Adrenal gland (tissue), 12 donors: ENCODE measurements around the gene FOCAD. TPM values are rescaled to one million over a fixed set of nuclear protein-coding genes. Genes with fewer than 3 reads are reported as not detected.

Experiments
- DNase-seq, 7 donors: peaks; one replicate each; pipeline ENCODE4 v3.0.0-alpha.2; 2019 to 2020
- H3K27ac ChIP-seq, 5 donors: fragments of 200-600 bp; sonication (generic) in 4 of 5; 1 replicate in 3 of 5; 2 replicates in 2 of 5; pipeline versions ENCODE4 v1.5.1 to v1.8.0; 2016 to 2020; ENCODE audit warnings: mild to moderate bottlenecking in 1 of 5
- H3K27me3 ChIP-seq: fragments of 200-600 bp; 2 replicates; pipeline ENCODE4 v1.8.0; 2021
- H3K36me3 ChIP-seq, 2 donors: fragments of 200-600 bp; replicated peaks in 1 of 2; 1 replicate in 1 of 2; 2 replicates in 1 of 2; pipeline versions ENCODE4 v1.5.1 to v1.8.0; 2018 to 2022
- H3K4me1 ChIP-seq, 2 donors: fragments of 200-600 bp; replicated peaks in 1 of 2; 1 replicate in 1 of 2; 2 replicates in 1 of 2; pipeline versions ENCODE4 v1.5.1 to v1.8.0; 2018 to 2021
- H3K4me3 ChIP-seq, 4 donors: fragments of 200-600 bp; sonication (generic) in 3 of 4; one replicate each; pipeline ENCODE4 v1.5.1; 2016 to 2018
- H3K9me3 ChIP-seq, 3 donors: fragments of 200-600 bp; sonication (generic) in 1 of 3; replicated peaks in 1 of 3; 1 replicate in 2 of 3; 2 replicates in 1 of 3; pipeline versions ENCODE4 v1.5.1 to v1.8.0; 2016 to 2021
- POLR2A ChIP-seq, 2 donors: fragments of 450-650 bp; IDR thresholded peaks; one replicate each; pipeline ENCODE4 v1.6.1; 2017; ENCODE audit warnings: antibody characterized with exemption in 2 of 2, mild to moderate bottlenecking in 2 of 2, moderate library complexity in 1 of 2
- whole genome bisulfite sequencing, 4 donors: extraction: QIAGEN DNeasy Blood & Tissue Kit in 2 of 4; methylation state at CpG; one replicate each; pipeline versions ENCODE4 v1.1.5 to v1.1.7; 2013 to 2017; 5-methylcytosine and 5-hydroxymethylcytosine counted together
- intact Hi-C, 2 donors: fragments of 100-400 bp; cut with DNase I; formaldehyde crosslinking; loops; one replicate each; pipeline versions ENCODE4 v1.14.1 to v1.15.0; 2022 to 2023
- polyA plus RNA-seq, 3 donors: library from polyadenylated mRNA; stranded (reverse); fragments of 200-250 nt in 2 of 3; fragments of 350-450 nt in 1 of 3; fragmentation: Illumina TruSeq in 1 of 3; extraction: RNeasy Lipid Tissue Mini Kit (QIAGEN cat#74804) in 1 of 3; gene quantifications; one replicate each; pipeline ENCODE4 v1.2.3, GENCODE V29; 2013 to 2014
- total RNA-seq, 9 donors: library from RNA; depleted of rRNA in 4 of 9; stranded (reverse); fragments of >200 nt in 4 of 9; fragments of 120-200 nt in 1 of 9; fragmentation: NEBNext Ultra II Directional in 1 of 9; extraction: Animal tissue kit (Norgen Biotek cat#: 25700) in 1 of 9; gene quantifications; one replicate each; pipeline versions ENCODE4 v1.1.0 to v1.2.4, GENCODE V29; 2013 to 2023
- TF ChIP-seq, protein P1 (sequence below), 6 experiments: fragments of 450-650 bp in 4 of 6; fragments of 200-600 bp in 2 of 6; sonication (generic) in 1 of 6; IDR thresholded peaks; 1 replicate in 5 of 6; 2 replicates in 1 of 6; pipeline versions ENCODE4 v1.5.1 to v1.8.0; 2016 to 2021; ENCODE audit warnings: antibody characterized with exemption in 6 of 6, mild to moderate bottlenecking in 2 of 6, moderate library complexity in 1 of 6
- donor health status: healthy with polysubstance abuse.
- donor health status: Bipolar disorder and iron deficiency.
- donor health status: DM: yes; HTN: yes; CAD: no.
- donor health status: DM: no; HTN: no; CAD: no.
- donor health status: DM: no; HTN: no; CAD: no.
- donor health status: DM: yes; HTN: yes; CAD: no.

FOCAD gene
- total and polyA plus RNA-seq, 12 donors = 20.5 to 134 (median 59.7) TPM

DNA sequence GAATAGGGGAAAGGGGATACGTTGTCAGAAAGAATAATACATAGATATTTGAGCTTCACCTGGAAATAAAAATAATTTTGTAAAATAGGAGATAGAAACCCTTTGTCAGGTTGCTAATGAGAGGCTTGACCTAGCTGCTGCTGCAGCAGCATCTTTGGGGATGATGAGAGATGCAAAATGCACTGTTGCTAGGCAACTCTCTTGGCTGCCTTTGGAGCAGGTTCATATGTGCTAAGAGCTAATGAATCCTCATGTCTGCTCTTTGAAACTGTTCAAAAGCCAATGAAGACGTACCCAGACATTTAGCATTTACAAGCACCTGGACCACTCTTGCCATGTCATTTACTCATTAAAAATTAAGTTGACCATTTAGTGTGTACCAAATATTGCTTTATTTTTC lies 121.7 kb downstream of the FOCAD start:
- no peak overlapping the region for H3K27ac ChIP-seq
- intact Hi-C loops = no loop called here
- TF ChIP-seq, protein P1, sequence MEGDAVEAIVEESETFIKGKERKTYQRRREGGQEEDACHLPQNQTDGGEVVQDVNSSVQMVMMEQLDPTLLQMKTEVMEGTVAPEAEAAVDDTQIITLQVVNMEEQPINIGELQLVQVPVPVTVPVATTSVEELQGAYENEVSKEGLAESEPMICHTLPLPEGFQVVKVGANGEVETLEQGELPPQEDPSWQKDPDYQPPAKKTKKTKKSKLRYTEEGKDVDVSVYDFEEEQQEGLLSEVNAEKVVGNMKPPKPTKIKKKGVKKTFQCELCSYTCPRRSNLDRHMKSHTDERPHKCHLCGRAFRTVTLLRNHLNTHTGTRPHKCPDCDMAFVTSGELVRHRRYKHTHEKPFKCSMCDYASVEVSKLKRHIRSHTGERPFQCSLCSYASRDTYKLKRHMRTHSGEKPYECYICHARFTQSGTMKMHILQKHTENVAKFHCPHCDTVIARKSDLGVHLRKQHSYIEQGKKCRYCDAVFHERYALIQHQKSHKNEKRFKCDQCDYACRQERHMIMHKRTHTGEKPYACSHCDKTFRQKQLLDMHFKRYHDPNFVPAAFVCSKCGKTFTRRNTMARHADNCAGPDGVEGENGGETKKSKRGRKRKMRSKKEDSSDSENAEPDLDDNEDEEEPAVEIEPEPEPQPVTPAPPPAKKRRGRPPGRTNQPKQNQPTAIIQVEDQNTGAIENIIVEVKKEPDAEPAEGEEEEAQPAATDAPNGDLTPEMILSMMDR (IDR thresholded peaks at IDR 0.05) = no peak
- no peaks in the 10 kb centered on the region for H3K27me3 ChIP-seq
- no peaks in the 10 kb centered on the region for H3K4me1 ChIP-seq
- no peak for DNase-seq
- H3K4me3 ChIP-seq = no peak overlapping the region
- H3K9me3 ChIP-seq = no peaks in the 10 kb centered on the region
- WGBS, 4 donors = 90 to 95% (median 93%) methylated on average over 2 of the region's 2 CpGs
- H3K36me3 ChIP-seq = no peaks in the 10 kb centered on the region

DNA sequence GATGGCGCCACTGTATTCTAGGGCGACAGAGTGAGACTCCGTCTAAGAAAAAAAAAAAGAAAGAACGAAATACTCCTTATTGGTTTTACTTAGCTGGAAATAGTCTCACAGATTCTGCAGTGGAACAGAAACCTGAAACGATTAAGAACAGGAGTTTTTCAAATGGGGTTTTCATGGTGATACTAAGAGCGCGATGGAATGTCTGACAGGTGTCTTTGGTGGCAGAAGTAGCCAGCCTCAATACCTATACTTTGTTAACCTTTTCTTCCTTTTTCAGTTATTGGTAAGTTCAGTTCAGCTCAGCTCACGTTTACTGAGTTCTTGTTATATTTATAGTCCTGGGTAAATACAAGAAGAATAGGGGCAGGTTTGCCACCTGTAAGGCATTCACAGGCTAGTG lies 123.9 kb downstream of the FOCAD start:
- Histone ChIP-seq H3K9me3 (no peaks in the 10 kb centered on the region), H3K4me3 (no peak overlapping the region), H3K36me3 (no peaks in the 10 kb centered on the region), H3K27ac (no peak overlapping the region), H3K4me1 (no peaks in the 10 kb centered on the region), H3K27me3 (no peaks in the 10 kb centered on the region)
- DNase-seq = no peak
- TF ChIP-seq POLR2A (IDR thresholded peaks at IDR 0.05) = no peak
- TF ChIP-seq, protein P1 (IDR thresholded peaks at IDR 0.05) = no peak
- 82 to 90% (median 83%) methylated on average over 8 of the region's 8 CpGs for WGBS, 4 donors
- intact Hi-C loops = no loop called here

DNA sequence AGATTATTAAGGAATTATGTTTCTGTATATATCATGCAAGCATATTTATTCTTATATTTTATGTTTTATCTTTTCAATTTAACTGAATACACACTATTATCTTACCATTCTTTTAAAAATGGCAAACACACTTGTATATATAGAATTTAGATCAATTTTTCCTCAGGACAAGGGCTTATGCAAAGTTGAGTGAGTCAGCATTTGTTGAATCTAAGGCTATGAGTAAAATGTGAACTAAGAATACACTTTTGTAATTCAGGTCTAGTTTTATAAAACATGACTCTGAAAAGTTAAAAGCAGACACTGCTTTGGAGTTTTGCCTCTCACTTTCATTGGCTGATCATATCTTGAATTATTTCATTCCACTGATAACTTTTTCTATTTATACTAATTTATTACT lies 127.8 kb downstream of the FOCAD start:
- TF ChIP-seq, protein P1 (IDR thresholded peaks at IDR 0.05) = no peak
- TF ChIP-seq POLR2A (IDR thresholded peaks at IDR 0.05) = no peak
- intact Hi-C loops = no loop called here
- Histone ChIP-seq H3K4me1 (no peaks in the 10 kb centered on the region), H3K9me3 (no peaks in the 10 kb centered on the region), H3K36me3 (no peaks in the 10 kb centered on the region), H3K27me3 (no peaks in the 10 kb centered on the region), H3K4me3 (no peak overlapping the region), H3K27ac (no peak overlapping the region)
- no peak for DNase-seq

DNA sequence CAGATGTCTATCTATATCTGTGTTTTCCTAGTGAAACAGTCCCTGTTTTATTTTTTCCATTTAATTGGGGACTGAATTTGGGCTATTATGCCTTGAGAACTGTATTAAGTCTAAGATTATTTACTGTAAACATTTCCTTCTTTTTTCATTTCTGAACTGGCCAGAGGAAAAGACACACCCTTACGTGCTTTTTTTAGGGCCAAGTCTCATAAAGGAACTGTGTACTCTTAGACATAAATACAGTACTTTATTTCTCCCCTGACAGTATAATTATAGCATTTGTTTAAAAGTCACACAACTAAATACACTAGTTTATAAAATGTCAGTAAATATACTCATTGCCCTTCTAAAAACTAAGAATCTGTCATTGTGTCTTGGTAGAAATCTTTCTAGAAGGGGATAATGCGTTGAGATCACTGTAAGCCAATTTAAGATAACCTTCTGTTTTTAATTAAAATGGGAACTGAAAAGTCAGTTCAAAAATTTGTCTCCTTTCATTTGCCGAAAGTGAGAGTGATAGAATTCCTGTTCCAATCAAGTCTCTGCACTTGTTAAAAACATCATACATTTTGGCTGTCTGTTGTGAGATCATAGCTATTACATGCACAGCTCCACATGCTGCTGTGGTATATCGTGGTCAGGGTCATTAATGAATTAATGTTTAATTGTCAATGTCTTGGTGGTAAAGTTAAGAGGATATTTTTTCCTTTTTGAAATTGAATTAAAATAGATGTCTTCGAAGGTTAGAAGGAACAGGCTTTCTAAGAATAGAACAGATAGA lies 132.1 kb downstream of the FOCAD start:
- Histone ChIP-seq H3K36me3 (no peaks in the 10 kb centered on the region), H3K4me3 (no peak overlapping the region), H3K9me3 (no peaks in the 10 kb centered on the region), H3K27ac (no peak overlapping the region), H3K4me1 (no peaks in the 10 kb centered on the region), H3K27me3 (no peaks in the 10 kb centered on the region)
- no peak for DNase-seq
- WGBS, 4 donors = 51 to 67% (median 59%) methylated on average over 5 of the region's 5 CpGs
- TF ChIP-seq, protein P1 (IDR thresholded peaks at IDR 0.05) = no peak
- TF ChIP-seq POLR2A (IDR thresholded peaks at IDR 0.05) = no peak
- intact Hi-C loops = no loop called here
